A673 (cell line): ENCODE results near the gene SYNE1.

ENCODE experiments used
- CTCF ChIP-seq: fragments of 300-800, 200-600 bp; sonication (generic); conservative IDR thresholded peaks from 2 replicates; pipeline ENCODE4 v1.5.1; 2017; ENCODE audit warnings: low read depth, mild to moderate bottlenecking, antibody characterized with exemption, low read length, moderate library complexity, mixed read lengths
- EZH2 ChIP-seq: fragments of 200-600 bp; sonication (generic); IDR thresholded peaks from 2 replicates; pipeline ENCODE4 v1.6.1; 2017; ENCODE audit warnings: borderline replicate concordance, low read depth, mild to moderate bottlenecking, mixed read lengths, antibody characterized with exemption, low read length; ENCODE audit not compliant: poor library complexity, severe bottlenecking

- no peak for TF ChIP-seq CTCF
- TF ChIP-seq EZH2: no peak
Measured at GRCh38 chr6:152380993-152381898, 255.9 kb downstream of the SYNE1 start.
